Measurements from ENCODE around the gene FAR2. TPM values are rescaled to one million over a fixed set of nuclear protein-coding genes. Genes with fewer than 3 reads are reported as not detected.

FAR2 gene
- total and polyA plus RNA-seq, 9 donors, result 9.5 to 20.0 (median 10.2) TPM

Other genes starting within 250 kb of the FAR2 start
- gene ERGIC2, start 231.9 kb downstream of the FAR2 start, total RNA-seq, result 66.0 TPM
- 10 to 100 TPM; 53.5 to 81.6 (median 59.5) TPM for gene ERGIC2, start 231.9 kb downstream of the FAR2 start, polyA plus RNA-seq (ENCODE audit: insufficient read depth in 1 of 8, insufficient read length in 8 of 8, low replicate concordance in 1 of 8)